Measurements from ENCODE around the gene DLAT. TPM values are rescaled to one million over a fixed set of nuclear protein-coding genes. Genes with fewer than 3 reads are reported as not detected.
A peak's percentile ranks its signal among the peaks of the same experiment; 100 is the strongest.

The DLAT gene
- total RNA-seq, 1 donor from 2014 or later: 52.9 TPM

DNA sequence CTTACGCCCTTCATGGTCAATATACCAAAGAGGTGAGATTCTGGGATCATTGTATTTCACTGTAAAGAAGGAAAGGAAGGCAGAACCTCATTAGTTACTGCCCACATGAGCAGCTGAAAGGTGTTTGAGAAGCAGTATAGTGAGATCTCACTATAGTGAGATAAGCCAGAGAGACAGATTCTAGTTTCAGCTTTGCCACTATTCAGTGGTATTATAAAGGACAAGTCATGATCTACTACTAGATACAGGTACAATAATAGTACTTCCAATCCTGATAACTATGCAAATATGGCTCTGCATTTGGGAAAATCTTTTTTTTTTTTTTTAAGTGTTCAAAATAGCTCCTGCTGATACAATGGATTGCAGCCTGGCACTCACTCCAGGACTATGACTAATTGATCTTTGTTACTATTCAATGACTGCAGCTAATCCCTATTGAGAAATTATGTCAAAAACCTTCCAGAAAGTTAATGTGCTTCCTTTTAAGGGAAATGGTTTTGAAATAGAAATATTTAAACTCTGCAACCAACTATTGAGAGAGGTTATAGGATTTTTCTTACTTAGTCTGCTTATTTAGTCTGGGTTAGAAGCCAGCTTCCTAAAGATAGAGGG, 8.3 kb upstream of the DLAT start:
- H3K36me3 Mint-ChIP-seq (ENCODE audit: low read depth): peaks cover 2% of the 10 kb centered on the region
- no peaks in the 10 kb centered on the region for H3K9me3 Mint-ChIP-seq
- H3K27ac Mint-ChIP-seq (ENCODE audit: unreplicated experiment): no peak overlapping the region
- DNase-seq (ENCODE audit: low read depth, low spot score): no peak
- peaks cover 17% of the 10 kb centered on the region for H3K4me1 Mint-ChIP-seq
- H3K27me3 Mint-ChIP-seq (ENCODE audit: low read depth): no peaks in the 10 kb centered on the region
- peak overlapping the region; percentile 7 for H3K4me3 Mint-ChIP-seq
- TF ChIP-seq, protein P1, sequence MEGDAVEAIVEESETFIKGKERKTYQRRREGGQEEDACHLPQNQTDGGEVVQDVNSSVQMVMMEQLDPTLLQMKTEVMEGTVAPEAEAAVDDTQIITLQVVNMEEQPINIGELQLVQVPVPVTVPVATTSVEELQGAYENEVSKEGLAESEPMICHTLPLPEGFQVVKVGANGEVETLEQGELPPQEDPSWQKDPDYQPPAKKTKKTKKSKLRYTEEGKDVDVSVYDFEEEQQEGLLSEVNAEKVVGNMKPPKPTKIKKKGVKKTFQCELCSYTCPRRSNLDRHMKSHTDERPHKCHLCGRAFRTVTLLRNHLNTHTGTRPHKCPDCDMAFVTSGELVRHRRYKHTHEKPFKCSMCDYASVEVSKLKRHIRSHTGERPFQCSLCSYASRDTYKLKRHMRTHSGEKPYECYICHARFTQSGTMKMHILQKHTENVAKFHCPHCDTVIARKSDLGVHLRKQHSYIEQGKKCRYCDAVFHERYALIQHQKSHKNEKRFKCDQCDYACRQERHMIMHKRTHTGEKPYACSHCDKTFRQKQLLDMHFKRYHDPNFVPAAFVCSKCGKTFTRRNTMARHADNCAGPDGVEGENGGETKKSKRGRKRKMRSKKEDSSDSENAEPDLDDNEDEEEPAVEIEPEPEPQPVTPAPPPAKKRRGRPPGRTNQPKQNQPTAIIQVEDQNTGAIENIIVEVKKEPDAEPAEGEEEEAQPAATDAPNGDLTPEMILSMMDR (conservative IDR thresholded peaks at IDR 0.05): no peak

DNA sequence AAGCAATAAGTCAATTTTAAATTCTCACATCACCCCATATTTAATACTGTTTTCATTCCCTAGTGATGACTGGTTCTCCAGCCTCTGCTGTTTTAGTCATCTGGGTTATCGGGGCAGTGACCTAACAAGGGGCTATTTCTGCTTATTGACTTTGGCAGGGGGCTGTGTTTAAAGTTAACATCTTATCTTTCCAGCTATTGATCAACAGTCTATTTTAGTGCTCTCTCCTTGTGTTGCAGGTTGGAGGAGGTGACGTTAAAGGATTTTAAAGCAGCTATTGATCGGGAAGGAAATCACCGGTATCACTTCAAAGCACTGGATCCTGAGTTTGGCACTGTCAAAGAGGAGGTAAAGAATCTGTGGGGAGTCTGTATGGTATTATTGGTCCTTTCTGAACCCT, 7.7 kb upstream of the DLAT start:
- Mint-ChIP-seq H3K36me3 (ENCODE audit: low read depth) (peaks cover 2% of the 10 kb centered on the region), H3K4me3 (no peak overlapping the region), H3K9me3 (no peaks in the 10 kb centered on the region), H3K27ac (ENCODE audit: unreplicated experiment) (peak overlapping the region; percentile 48), H3K27me3 (ENCODE audit: low read depth) (no peaks in the 10 kb centered on the region), H3K4me1 (peaks cover 17% of the 10 kb centered on the region)
- TF ChIP-seq, protein P1 (conservative IDR thresholded peaks at IDR 0.05): no peak
- DNase-seq (ENCODE audit: low read depth, low spot score): no peak

- H3K9me3 Mint-ChIP-seq: no peaks in the 10 kb centered on the region
Measured at GRCh38 chr11:112019066-112019465, 6.1 kb upstream of the DLAT start.

DNA sequence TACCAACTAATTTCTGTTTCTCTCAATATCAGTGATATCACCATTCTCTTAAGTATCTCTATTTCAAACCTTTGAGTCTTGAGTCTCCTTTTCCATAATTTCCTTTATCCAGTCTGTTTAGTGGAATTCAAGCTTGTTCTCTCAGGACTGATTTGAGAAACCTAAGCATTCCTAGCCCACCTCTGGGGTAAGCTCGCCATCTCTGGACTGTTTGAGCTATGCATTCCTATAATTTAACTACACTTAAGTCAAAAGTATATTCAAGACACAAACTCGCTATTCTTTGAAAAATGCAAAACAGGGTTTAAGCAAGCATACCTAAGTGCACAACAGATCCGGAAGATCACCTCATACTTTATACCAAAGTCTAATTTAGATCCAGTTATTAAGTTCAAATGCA, 2.1 kb upstream of the DLAT start:
- DNase-seq (ENCODE audit: low read depth, low spot score): no peak
- H3K27me3 Mint-ChIP-seq (ENCODE audit: low read depth): no peaks in the 10 kb centered on the region
- H3K9me3 Mint-ChIP-seq: no peaks in the 10 kb centered on the region
- H3K27ac Mint-ChIP-seq (ENCODE audit: unreplicated experiment): no peak overlapping the region
- peaks cover 6% of the 10 kb centered on the region for H3K36me3 Mint-ChIP-seq (ENCODE audit: low read depth)
- TF ChIP-seq, protein P1 (conservative IDR thresholded peaks at IDR 0.05): no peak
- H3K4me1 Mint-ChIP-seq: peaks cover 23% of the 10 kb centered on the region
- H3K4me3 Mint-ChIP-seq: peak overlapping the region; percentile 68

More at GRCh38 chr11:112019066-112019465, 6.1 kb upstream of the DLAT start:
- Mint-ChIP-seq H3K27ac (ENCODE audit: unreplicated experiment) (no peak overlapping the region), H3K27me3 (ENCODE audit: low read depth) (no peaks in the 10 kb centered on the region), H3K4me3 (no peak overlapping the region), H3K4me1 (peaks cover 22% of the 10 kb centered on the region), H3K36me3 (ENCODE audit: low read depth) (no peaks in the 10 kb centered on the region)
- no peak for DNase-seq (ENCODE audit: low read depth, low spot score)
- TF ChIP-seq, protein P1 (conservative IDR thresholded peaks at IDR 0.05): no peak

GRCh38 chr11:112024178-112024772, 933 bp upstream of the DLAT start:
- Mint-ChIP-seq H3K4me1 (peaks cover 31% of the 10 kb centered on the region), H3K36me3 (ENCODE audit: low read depth) (peaks cover 16% of the 10 kb centered on the region), H3K27ac (ENCODE audit: unreplicated experiment) (peak overlapping the region; percentile 99), H3K9me3 (no peaks in the 10 kb centered on the region), H3K27me3 (ENCODE audit: low read depth) (no peaks in the 10 kb centered on the region), H3K4me3 (peak overlapping the region; percentile 98)
- DNase-seq (ENCODE audit: low read depth, low spot score): no peak
- TF ChIP-seq, protein P1 (conservative IDR thresholded peaks at IDR 0.05): no peak

All from neural crest cell (in vitro differentiated cells).